Measurements from ENCODE around the gene TMEM114.

The TMEM114 gene

DNA sequence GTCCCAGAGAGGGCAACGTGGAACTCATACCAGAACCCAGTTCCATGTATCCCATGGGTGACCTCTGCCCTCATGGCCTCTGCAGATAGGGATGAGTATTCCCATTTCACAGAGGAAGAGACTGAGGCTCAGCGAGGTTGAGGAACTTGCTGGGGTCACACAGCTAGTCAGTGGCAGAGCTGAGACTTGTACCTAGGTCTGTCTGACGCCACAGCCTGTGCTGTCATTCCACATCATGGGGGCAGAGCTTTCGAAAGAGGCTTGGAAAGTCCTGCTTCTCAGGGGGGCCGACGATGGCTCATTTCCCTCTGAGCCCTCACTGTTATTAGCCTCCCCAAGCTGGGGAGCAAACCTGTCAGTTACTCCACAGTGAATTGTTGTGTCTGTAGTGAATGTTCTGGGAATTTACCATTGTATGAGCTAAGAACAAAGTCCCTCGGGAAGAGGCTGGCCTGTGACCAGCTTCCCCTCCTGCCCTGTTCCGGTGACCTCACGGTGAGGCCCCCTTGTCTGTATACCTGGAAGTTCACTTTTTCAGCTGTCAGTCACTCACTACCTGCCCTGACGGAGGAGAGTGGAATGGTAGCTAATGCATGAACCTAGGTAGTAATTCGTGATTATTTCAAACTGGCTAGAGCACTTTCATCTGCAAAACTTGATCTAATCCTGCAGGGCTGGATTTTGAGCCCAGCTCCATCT lies 40.1 kb upstream of the TMEM114 start:
- no peak for DNase-seq (ENCODE audit: low spot score)
- TF ChIP-seq, protein P1, sequence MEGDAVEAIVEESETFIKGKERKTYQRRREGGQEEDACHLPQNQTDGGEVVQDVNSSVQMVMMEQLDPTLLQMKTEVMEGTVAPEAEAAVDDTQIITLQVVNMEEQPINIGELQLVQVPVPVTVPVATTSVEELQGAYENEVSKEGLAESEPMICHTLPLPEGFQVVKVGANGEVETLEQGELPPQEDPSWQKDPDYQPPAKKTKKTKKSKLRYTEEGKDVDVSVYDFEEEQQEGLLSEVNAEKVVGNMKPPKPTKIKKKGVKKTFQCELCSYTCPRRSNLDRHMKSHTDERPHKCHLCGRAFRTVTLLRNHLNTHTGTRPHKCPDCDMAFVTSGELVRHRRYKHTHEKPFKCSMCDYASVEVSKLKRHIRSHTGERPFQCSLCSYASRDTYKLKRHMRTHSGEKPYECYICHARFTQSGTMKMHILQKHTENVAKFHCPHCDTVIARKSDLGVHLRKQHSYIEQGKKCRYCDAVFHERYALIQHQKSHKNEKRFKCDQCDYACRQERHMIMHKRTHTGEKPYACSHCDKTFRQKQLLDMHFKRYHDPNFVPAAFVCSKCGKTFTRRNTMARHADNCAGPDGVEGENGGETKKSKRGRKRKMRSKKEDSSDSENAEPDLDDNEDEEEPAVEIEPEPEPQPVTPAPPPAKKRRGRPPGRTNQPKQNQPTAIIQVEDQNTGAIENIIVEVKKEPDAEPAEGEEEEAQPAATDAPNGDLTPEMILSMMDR (IDR thresholded peaks at IDR 0.05; ENCODE audit: extremely low read depth, insufficient read depth, missing control alignments), result no peak
- in situ Hi-C loops (cut with MboI; ENCODE audit: low pct_unique_long_range_greater_than_20kb, low sequenced_read_pairs, unreplicated experiment), result no loop called here

GRCh38 chr16:8628981-8629725 lies 38.8 kb upstream of the TMEM114 start:
- in situ Hi-C loops (cut with MboI; ENCODE audit: low pct_unique_long_range_greater_than_20kb, low sequenced_read_pairs, unreplicated experiment), result no loop called here

DNA sequence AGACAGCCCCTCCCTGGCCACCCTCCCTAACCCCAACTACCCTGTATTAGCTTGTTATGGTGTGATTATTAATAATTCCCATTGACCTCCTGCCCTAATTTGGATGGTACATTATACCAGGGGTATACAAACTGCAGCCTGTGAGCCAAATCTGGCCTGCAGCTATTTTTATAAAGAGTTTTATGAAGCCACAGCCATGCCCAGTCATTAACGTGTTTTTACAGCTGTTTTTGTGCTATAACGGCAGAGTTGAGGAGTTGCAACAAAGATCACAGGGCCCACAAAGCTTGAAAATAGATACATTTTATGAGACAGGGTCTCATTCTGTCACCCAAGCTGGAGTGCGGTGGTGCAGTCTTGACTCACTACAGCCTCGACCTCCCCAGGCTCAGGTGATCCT lies 37.1 kb upstream of the TMEM114 start:
- DNase-seq (ENCODE audit: low spot score), result no peak
- TF ChIP-seq, protein P1 (IDR thresholded peaks at IDR 0.05; ENCODE audit: extremely low read depth, insufficient read depth, missing control alignments), result no peak
- in situ Hi-C loops (cut with MboI; ENCODE audit: low pct_unique_long_range_greater_than_20kb, low sequenced_read_pairs, unreplicated experiment), result no loop called here

More at GRCh38 chr16:8628981-8629725, 38.8 kb upstream of the TMEM114 start:
- DNase-seq (ENCODE audit: low spot score), result no peak
- TF ChIP-seq, protein P1 (IDR thresholded peaks at IDR 0.05; ENCODE audit: extremely low read depth, insufficient read depth, missing control alignments), result no peak

DNA sequence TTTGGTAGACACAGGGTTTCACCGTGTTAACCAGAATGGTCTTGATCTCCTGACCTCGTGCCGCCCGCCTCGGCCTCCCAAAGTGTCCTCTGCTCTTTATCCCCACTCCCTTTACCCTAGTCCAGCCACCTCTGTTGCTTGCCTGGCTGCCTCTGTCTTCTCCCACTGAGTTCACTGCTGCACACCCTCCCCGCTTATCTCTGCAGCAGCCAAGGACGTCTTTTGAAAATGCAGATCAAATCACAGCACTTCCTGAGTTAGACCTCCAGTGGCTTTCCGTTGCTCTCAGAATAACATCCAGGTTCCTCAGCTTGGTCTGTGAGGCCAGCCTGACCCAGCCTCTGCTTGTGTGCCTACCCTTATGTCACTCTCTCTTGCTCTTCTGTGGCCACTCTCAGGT lies 36.6 kb upstream of the TMEM114 start:
- TF ChIP-seq, protein P1 (IDR thresholded peaks at IDR 0.05; ENCODE audit: extremely low read depth, insufficient read depth, missing control alignments), result no peak
- in situ Hi-C loops (cut with MboI; ENCODE audit: low pct_unique_long_range_greater_than_20kb, low sequenced_read_pairs, unreplicated experiment), result no loop called here
- DNase-seq (ENCODE audit: low spot score), result no peak

GRCh38 chr16:8625491-8626087 lies 35.3 kb upstream of the TMEM114 start:
- TF ChIP-seq, protein P1 (IDR thresholded peaks at IDR 0.05; ENCODE audit: extremely low read depth, insufficient read depth, missing control alignments), result no peak
- in situ Hi-C loops (cut with MboI; ENCODE audit: low pct_unique_long_range_greater_than_20kb, low sequenced_read_pairs, unreplicated experiment), result no loop called here

GRCh38 chr16:8623634-8624033 lies 33.3 kb upstream of the TMEM114 start:
- no peak for DNase-seq (ENCODE audit: low spot score)
- TF ChIP-seq, protein P1 (IDR thresholded peaks at IDR 0.05; ENCODE audit: extremely low read depth, insufficient read depth, missing control alignments), result no peak
- in situ Hi-C loops (cut with MboI; ENCODE audit: low pct_unique_long_range_greater_than_20kb, low sequenced_read_pairs, unreplicated experiment), result no loop called here

More at GRCh38 chr16:8625491-8626087, 35.3 kb upstream of the TMEM114 start:
- DNase-seq (ENCODE audit: low spot score), result no peak

Measured in GM13977 (cell line).